Gastrocnemius medialis (tissue), 4 donors: Measurements from ENCODE around the gene PROSER3.

Experiments
- POLR2A ChIP-seq, 2 donors: fragments of 450-650 bp; IDR thresholded peaks; one replicate each; pipeline ENCODE4 v1.6.1; 2017; ENCODE audit warnings: antibody characterized with exemption in 2 of 2, mild to moderate bottlenecking in 2 of 2, moderate library complexity in 2 of 2
- TF ChIP-seq, protein P1 (sequence below), 5 experiments: fragments of 450-650 bp in 3 of 5; fragments of 200-600 bp in 2 of 5; sonication (generic) in 2 of 5; IDR thresholded peaks in 4 of 5; conservative IDR thresholded peaks in 1 of 5; 1 replicate in 4 of 5; 2 replicates in 1 of 5; pipeline ENCODE4 v1.5.1; 2016 to 2019; ENCODE audit warnings: antibody characterized with exemption in 5 of 5, mild to moderate bottlenecking in 3 of 5, moderate library complexity in 3 of 5

DNA sequence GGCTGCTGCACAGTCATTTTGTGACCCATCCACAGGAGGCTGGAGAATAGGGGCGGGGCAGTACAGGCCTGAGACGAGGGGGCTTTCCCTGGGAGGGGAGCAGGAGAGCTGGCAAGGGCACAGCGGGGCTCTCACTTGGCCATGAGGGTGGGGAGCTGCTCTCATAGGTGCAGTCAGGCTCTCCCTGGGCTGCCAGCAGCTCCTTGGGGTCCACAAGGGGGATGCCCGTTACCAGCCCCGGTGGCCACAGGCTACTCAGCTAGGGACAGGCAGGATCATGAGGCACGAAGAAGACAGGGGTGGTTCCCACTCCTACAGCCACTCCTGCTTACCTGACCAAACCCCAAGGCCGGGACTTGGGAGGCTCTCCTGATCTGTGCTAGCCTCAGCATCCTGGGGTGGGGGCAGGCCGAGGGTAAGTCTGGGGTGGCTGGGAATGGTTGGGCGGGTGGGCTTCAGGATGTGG is 33.9 kb downstream of the PROSER3 start:
- TF ChIP-seq POLR2A (IDR thresholded peaks at IDR 0.05): no peak
- TF ChIP-seq, protein P1, sequence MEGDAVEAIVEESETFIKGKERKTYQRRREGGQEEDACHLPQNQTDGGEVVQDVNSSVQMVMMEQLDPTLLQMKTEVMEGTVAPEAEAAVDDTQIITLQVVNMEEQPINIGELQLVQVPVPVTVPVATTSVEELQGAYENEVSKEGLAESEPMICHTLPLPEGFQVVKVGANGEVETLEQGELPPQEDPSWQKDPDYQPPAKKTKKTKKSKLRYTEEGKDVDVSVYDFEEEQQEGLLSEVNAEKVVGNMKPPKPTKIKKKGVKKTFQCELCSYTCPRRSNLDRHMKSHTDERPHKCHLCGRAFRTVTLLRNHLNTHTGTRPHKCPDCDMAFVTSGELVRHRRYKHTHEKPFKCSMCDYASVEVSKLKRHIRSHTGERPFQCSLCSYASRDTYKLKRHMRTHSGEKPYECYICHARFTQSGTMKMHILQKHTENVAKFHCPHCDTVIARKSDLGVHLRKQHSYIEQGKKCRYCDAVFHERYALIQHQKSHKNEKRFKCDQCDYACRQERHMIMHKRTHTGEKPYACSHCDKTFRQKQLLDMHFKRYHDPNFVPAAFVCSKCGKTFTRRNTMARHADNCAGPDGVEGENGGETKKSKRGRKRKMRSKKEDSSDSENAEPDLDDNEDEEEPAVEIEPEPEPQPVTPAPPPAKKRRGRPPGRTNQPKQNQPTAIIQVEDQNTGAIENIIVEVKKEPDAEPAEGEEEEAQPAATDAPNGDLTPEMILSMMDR (IDR thresholded peaks at IDR 0.05 in 4 of 5, conservative IDR thresholded peaks at IDR 0.05 in 1 of 5): no peak
